Measurements from ENCODE around the gene IQCH.

DNA sequence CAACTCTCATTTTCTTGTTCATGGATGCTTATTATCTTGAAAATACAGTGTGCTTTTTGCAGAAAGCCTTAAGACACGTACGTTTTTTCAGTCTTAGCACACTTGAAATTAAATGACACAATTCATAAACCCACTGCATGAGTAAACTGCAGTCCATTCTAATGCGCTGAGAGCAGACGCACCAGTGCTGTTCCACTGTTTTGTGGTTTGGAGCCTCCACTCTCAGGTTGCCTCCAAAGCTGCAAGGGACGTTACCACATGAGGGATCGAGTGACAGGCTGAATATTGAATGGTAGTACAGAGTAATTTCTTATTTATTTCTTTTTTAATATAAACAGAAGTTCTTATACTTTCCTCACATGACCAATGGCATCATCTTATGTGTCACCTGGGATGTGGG, 12.3 kb downstream of the IQCH start:
- no peak for TF ChIP-seq POLR2A (IDR thresholded peaks at IDR 0.05)
- TF ChIP-seq, protein P1, sequence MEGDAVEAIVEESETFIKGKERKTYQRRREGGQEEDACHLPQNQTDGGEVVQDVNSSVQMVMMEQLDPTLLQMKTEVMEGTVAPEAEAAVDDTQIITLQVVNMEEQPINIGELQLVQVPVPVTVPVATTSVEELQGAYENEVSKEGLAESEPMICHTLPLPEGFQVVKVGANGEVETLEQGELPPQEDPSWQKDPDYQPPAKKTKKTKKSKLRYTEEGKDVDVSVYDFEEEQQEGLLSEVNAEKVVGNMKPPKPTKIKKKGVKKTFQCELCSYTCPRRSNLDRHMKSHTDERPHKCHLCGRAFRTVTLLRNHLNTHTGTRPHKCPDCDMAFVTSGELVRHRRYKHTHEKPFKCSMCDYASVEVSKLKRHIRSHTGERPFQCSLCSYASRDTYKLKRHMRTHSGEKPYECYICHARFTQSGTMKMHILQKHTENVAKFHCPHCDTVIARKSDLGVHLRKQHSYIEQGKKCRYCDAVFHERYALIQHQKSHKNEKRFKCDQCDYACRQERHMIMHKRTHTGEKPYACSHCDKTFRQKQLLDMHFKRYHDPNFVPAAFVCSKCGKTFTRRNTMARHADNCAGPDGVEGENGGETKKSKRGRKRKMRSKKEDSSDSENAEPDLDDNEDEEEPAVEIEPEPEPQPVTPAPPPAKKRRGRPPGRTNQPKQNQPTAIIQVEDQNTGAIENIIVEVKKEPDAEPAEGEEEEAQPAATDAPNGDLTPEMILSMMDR (IDR thresholded peaks at IDR 0.05) = no peak
- no peak for TF ChIP-seq EP300 (IDR thresholded peaks at IDR 0.05)

Measured in tibial nerve (tissue), 4 donors.